Sigmoid colon (tissue), 7 donors: ENCODE results near the gene TNS2. TPM values are rescaled to one million over a fixed set of nuclear protein-coding genes. Genes with fewer than 3 reads are reported as not detected.

Experiments used
- DNase-seq: peaks from one replicate; pipeline ENCODE4 v3.0.0-alpha.2; 2019
- H3K27ac ChIP-seq, 4 donors: fragments of 200-600 bp; sonication (generic); one replicate each; pipeline ENCODE4 v1.5.1; 2016 to 2019; ENCODE audit warnings: mild to moderate bottlenecking in 1 of 4
- H3K27me3 ChIP-seq, 3 donors: fragments of 200-600 bp; sonication (generic); one replicate each; pipeline ENCODE4 v1.5.1; 2019; ENCODE audit warnings: mild to moderate bottlenecking in 1 of 3
- H3K36me3 ChIP-seq, 4 donors: fragments of 200-600 bp; sonication (generic); one replicate each; pipeline ENCODE4 v1.5.1; 2016 to 2019
- H3K4me1 ChIP-seq, 4 donors: fragments of 200-600 bp; sonication (generic); one replicate each; pipeline ENCODE4 v1.5.1; 2017 to 2019
- H3K4me3 ChIP-seq, 4 donors: fragments of 200-600 bp; sonication (generic); one replicate each; pipeline ENCODE4 v1.5.1; 2017 to 2019; ENCODE audit warnings: mild to moderate bottlenecking in 2 of 4, moderate library complexity in 1 of 4
- H3K9me3 ChIP-seq, 4 donors: fragments of 200-600 bp in 3 of 4; sonication (generic) in 3 of 4; one replicate each; pipeline versions ENCODE4 v1.5.1 to v1.6.1; 2013 to 2019
- CTCF ChIP-seq, 4 experiments: fragments of 450-650 bp in 3 of 4; fragments of 200-600 bp in 1 of 4; IDR thresholded peaks; one replicate each; pipeline ENCODE4 v1.5.1; 2016 to 2019; ENCODE audit warnings: antibody characterized with exemption in 4 of 4, mild to moderate bottlenecking in 3 of 4, moderate library complexity in 2 of 4
- EP300 ChIP-seq, 4 donors: sonication (generic); formaldehyde crosslinking; IDR thresholded peaks; one replicate each; pipeline ENCODE4 v1.6.1; 2017; ENCODE audit warnings: antibody characterized with exemption in 4 of 4
- POLR2A ChIP-seq, 2 donors: fragments of 450-650 bp; IDR thresholded peaks; one replicate each; pipeline ENCODE4 v1.6.1; 2016; ENCODE audit warnings: antibody characterized with exemption in 2 of 2, mild to moderate bottlenecking in 2 of 2, moderate library complexity in 2 of 2
- POLR2AphosphoS5 ChIP-seq, 4 donors: sonication (generic); formaldehyde crosslinking; IDR thresholded peaks; one replicate each; pipeline ENCODE4 v1.6.1; 2017; ENCODE audit warnings: antibody characterized with exemption in 4 of 4
- WGBS, 2 donors: extraction: QIAGEN DNeasy Blood & Tissue Kit; methylation state at CpG; one replicate each; pipeline ENCODE4 v1.1.7; 2013; 5-methylcytosine and 5-hydroxymethylcytosine counted together
- intact Hi-C: fragments of 100-400 bp; cut with DNase I; formaldehyde crosslinking; loops from one replicate; pipeline ENCODE4 v1.15.1; 2023
- polyA plus RNA-seq, 3 donors: library from polyadenylated mRNA; stranded (reverse); fragments of 200-250 nt; gene quantifications; one replicate each; pipeline ENCODE4 v1.2.3, GENCODE V29; 2013
- total RNA-seq, 4 donors: library from RNA; depleted of rRNA; stranded (reverse); fragments of >200 nt; gene quantifications; one replicate each; pipeline ENCODE4 v1.1.0, GENCODE V29; 2016
- donor health status: healthy with polysubstance abuse.
- donor health status: Bipolar disorder and iron deficiency.
- donor health status: healthy.

Gene TNS2
- total and polyA plus RNA-seq, 7 donors, result 12.5 to 117 (median 109) TPM

GRCh38 chr12:53048033-53048779 lies 1.7 kb upstream of the TNS2 start:
- Histone ChIP-seq H3K27me3 (no peaks in the 10 kb centered on the region), H3K4me3 (peak overlapping the region; percentile 51 to 74 (median 61)), H3K27ac (peak overlapping the region; percentile 97 to 100 (median 98)), H3K36me3 (peaks cover 0 to 9% (median 0%) of the 10 kb centered on the region in 4 donors), H3K9me3 (no peaks in the 10 kb centered on the region), H3K4me1 (peaks cover 0 to 87% (median 82%) of the 10 kb centered on the region in 4 donors)
- intact Hi-C loops, result loop anchor here (2.0 kb wide), 1 partner anchor 31 kb away; the partner anchor contains the start of gene SPRYD3
- 30 to 53% methylated on average over 10 of the region's 10 CpGs for WGBS, 2 donors
- peak in 2 of 4 donors; percentile 26 for TF ChIP-seq POLR2AphosphoS5 (IDR thresholded peaks at IDR 0.05)
- TF ChIP-seq CTCF (IDR thresholded peaks at IDR 0.05), result peak in 1 of 4 experiments; percentile 7
- no peak for TF ChIP-seq POLR2A (IDR thresholded peaks at IDR 0.05)
- no peak for TF ChIP-seq EP300 (IDR thresholded peaks at IDR 0.05)
- peak; percentile 86 for DNase-seq

- DNase-seq, result peak; percentile 94
- Histone ChIP-seq H3K27me3 (no peaks in the 10 kb centered on the region), H3K4me3 (peak overlapping the region; percentile 51 to 74 (median 61)), H3K4me1 (peaks cover 0 to 92% (median 89%) of the 10 kb centered on the region in 4 donors), H3K27ac (peak overlapping the region; percentile 97 to 100 (median 98)), H3K9me3 (no peaks in the 10 kb centered on the region), H3K36me3 (peaks cover 0 to 9% (median 0%) of the 10 kb centered on the region in 4 donors)
- 35 to 55% methylated on average over 6 of the region's 6 CpGs for WGBS, 2 donors
- intact Hi-C loops, result loop anchor here (2.0 kb wide), 1 partner anchor 30 kb away; the partner anchor contains the start of gene SPRYD3
- TF ChIP-seq POLR2A (IDR thresholded peaks at IDR 0.05) (no peak), POLR2AphosphoS5 (IDR thresholded peaks at IDR 0.05) (peak in 3 of 4 donors; percentile 8 to 28 (median 15)), CTCF (IDR thresholded peaks at IDR 0.05) (no peak), EP300 (IDR thresholded peaks at IDR 0.05) (no peak)
These were observed 974 bp upstream of the TNS2 start for GRCh38 chr12:53048780-53049401.

GRCh38 chr12:53050426-53051057 lies 677 bp downstream of the TNS2 start:
- peak overlapping the region; percentile 97 to 100 (median 98) for H3K27ac ChIP-seq
- TF ChIP-seq EP300 (IDR thresholded peaks at IDR 0.05), result no peak
- no peak for TF ChIP-seq CTCF (IDR thresholded peaks at IDR 0.05)
- no peak for TF ChIP-seq POLR2AphosphoS5 (IDR thresholded peaks at IDR 0.05)
- TF ChIP-seq POLR2A (IDR thresholded peaks at IDR 0.05), result no peak
- H3K4me3 ChIP-seq, result peak overlapping the region; percentile 51 to 74 (median 61)
- H3K36me3 ChIP-seq, result peaks cover 0 to 14% (median 0%) of the 10 kb centered on the region in 4 donors
- WGBS, 2 donors, result 80 to 87% methylated on average over 2 of the region's 2 CpGs
- DNase-seq, result no peak
- intact Hi-C loops, result loop anchor here (5.0 kb wide), 1 partner anchor 452 kb away; the partner anchor contains the start of gene TARBP2
- H3K9me3 ChIP-seq, result no peaks in the 10 kb centered on the region
- peaks cover 0 to 91% (median 86%) of the 10 kb centered on the region in 4 donors for H3K4me1 ChIP-seq
- no peaks in the 10 kb centered on the region for H3K27me3 ChIP-seq

GRCh38 chr12:53051058-53051880 lies 1.4 kb downstream of the TNS2 start:
- DNase-seq, result peak; percentile 95
- intact Hi-C loops, result loop anchor here (5.0 kb wide), 1 partner anchor 451 kb away; the partner anchor contains the start of gene TARBP2

More at GRCh38 chr12:53051058-53051880, 1.4 kb downstream of the TNS2 start:
- 52 to 66% methylated on average over 11 of the region's 11 CpGs for WGBS, 2 donors
- TF ChIP-seq POLR2A (IDR thresholded peaks at IDR 0.05) (no peak), CTCF (IDR thresholded peaks at IDR 0.05) (peak in 3 of 4 experiments; percentile 29 to 70 (median 30)), POLR2AphosphoS5 (IDR thresholded peaks at IDR 0.05) (peak; percentile 66 to 85 (median 76)), EP300 (IDR thresholded peaks at IDR 0.05) (peak in 2 of 4 donors; percentile 6 to 39)
- Histone ChIP-seq H3K4me1 (peaks cover 0 to 86% (median 79%) of the 10 kb centered on the region in 4 donors), H3K9me3 (no peaks in the 10 kb centered on the region), H3K4me3 (peak overlapping the region; percentile 51 to 74 (median 61)), H3K27ac (peak overlapping the region; percentile 97 to 100 (median 98)), H3K27me3 (no peaks in the 10 kb centered on the region), H3K36me3 (peaks cover 0 to 21% (median 0%) of the 10 kb centered on the region in 4 donors)
